Measurements from ENCODE around the gene NUBP2.
A peak's percentile ranks its signal among the peaks of the same experiment; 100 is the strongest.

The NUBP2 gene

DNA sequence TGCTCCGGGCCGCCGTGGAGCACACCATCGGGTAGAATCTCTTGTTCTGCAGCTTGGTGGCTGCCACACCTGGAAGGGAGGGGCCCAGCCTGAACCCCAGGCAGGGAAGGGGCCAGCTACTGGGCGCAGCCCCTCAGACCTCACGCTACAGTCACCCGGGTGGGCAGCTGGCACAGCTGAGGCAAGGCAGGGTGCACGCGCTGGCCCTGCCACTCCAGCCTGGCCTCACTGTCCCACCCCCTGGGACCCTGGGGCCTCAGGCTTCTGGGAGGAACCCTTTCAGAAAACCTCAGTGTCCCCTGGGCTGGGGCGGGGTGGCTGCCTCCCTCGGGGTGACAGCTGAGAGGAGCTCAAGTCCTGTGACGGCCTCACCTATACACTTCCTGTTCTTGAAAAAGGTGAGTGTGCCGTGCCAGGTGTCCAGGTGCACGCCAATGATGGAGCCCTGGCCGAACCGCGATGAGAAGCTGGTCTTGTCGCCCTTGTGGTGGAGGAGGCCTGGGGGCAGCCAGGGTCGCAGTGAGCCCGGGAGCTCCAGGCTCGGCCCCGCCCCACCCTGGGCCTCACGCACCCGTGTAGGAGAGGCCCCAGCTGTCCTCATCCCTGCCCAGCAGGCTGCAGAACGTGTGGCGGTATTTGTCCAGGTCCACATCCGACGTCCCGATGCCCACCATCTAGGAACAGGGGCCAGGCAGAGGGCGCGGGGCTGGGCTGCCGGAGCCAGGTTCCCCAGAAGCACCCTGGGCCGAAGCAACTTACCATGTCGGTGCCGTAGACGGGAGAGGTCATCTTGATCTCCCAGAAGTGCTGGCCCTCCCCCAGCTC lies 5.2 kb upstream of the NUBP2 start:
- H3K9me3 ChIP-seq (ENCODE audit: control insufficient read depth in 1 of 2, low read length in 2 of 2) = no peaks in the 10 kb centered on the region
- H3K36me3 ChIP-seq (ENCODE audit: control insufficient read depth in 1 of 2, insufficient read depth in 2 of 2, low read length in 2 of 2) = peaks cover 7 to 51% of the 10 kb centered on the region in 2 donors
- no peak overlapping the region for H3K4me3 ChIP-seq (ENCODE audit: low read depth in 1 of 2, low read length in 2 of 2)
- no peaks in the 10 kb centered on the region for H3K27me3 ChIP-seq (ENCODE audit: control insufficient read depth in 1 of 2, insufficient read depth in 2 of 2, low read length in 2 of 2)
- H3K27ac ChIP-seq (ENCODE audit: low read depth, low read length) = no peak overlapping the region
- H3K9ac ChIP-seq (ENCODE audit: low read depth in 1 of 2, low read length in 2 of 2) = no peak overlapping the region
- H3K4me1 ChIP-seq (ENCODE audit: control insufficient read depth in 1 of 2, insufficient read depth in 2 of 2, low read length in 2 of 2) = peaks cover 20 to 27% of the 10 kb centered on the region in 2 donors

DNA sequence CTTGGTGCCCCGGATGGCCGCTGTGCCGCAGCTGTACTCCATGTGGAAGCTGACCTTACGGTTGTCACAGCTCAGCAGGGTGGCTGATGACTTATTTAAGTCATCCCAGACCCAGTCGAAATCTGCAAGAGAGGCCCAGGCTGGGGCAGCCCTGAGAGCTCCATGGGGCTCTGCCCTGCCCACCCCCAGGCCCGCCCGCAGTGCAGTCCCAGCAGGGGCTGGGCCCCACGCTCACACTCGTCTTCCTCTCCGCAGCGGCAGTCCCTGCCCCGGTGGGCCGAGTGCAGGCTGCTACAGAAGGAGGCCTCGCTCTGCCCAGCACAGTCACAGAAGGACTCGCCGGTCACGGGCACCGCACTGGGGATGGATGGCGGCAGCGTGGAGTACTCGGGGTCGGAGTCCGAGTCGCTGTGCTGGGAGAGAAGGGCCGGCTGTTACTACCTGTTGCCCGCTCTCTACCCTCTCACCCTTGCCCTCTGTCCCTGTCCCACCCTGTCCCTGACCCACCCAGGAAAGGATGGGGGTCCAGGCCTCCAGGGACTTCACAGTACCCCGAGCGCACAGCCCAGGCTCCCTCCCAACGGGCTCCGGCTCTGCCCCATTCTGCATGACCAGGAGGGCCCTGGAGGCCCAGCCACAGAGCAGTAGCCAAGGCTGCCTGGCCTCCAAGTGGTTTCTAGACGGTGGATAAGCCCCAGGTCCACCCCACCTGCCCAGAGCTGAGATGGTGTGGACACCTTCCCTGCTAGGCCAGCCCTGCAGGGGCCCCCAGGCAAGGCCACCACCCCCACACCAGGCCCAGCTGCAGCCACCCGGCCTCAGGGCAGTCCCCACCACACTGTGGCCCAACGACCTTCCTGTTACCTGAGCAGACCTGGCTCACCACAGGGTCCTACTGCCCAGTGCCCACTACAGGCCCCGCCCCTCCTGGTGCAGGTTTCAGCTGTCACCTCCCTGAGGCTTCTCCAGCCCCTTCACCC lies 4.3 kb upstream of the NUBP2 start:
- no peaks in the 10 kb centered on the region for H3K9me3 ChIP-seq (ENCODE audit: control insufficient read depth in 1 of 2, low read length in 2 of 2)
- no peak overlapping the region for H3K27ac ChIP-seq (ENCODE audit: low read depth, low read length)
- H3K36me3 ChIP-seq (ENCODE audit: control insufficient read depth in 1 of 2, insufficient read depth in 2 of 2, low read length in 2 of 2) = peaks cover 7 to 51% of the 10 kb centered on the region in 2 donors
- peaks cover 20 to 27% of the 10 kb centered on the region in 2 donors for H3K4me1 ChIP-seq (ENCODE audit: control insufficient read depth in 1 of 2, insufficient read depth in 2 of 2, low read length in 2 of 2)
- no peaks in the 10 kb centered on the region for H3K27me3 ChIP-seq (ENCODE audit: control insufficient read depth in 1 of 2, insufficient read depth in 2 of 2, low read length in 2 of 2)
- H3K9ac ChIP-seq (ENCODE audit: low read depth in 1 of 2, low read length in 2 of 2) = no peak overlapping the region
- no peak overlapping the region for H3K4me3 ChIP-seq (ENCODE audit: low read depth in 1 of 2, low read length in 2 of 2)

DNA sequence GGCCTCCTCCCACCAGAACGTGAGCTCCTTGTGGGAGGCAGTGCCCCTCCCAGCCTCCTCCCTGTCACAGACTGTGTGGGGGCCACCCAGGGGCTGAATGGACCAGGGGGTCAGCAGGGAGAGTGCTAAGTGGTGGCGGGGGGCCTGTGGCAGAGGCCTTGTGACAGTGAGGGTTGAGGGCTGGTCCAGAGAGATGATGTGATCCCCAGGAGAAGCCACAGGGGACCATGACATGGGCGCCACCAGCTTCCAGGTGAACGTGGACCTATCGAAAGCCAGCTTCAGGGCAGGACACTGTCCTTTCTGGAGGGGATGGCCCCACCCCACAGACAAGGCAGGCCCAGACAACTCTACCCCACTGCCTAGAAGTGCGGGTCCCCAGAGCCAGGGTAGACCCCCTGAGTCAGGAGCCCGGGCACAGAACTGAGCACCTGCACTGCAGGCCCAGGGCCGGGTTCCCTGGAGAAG lies 3.5 kb upstream of the NUBP2 start:
- no peak overlapping the region for H3K4me3 ChIP-seq (ENCODE audit: low read depth in 1 of 2, low read length in 2 of 2)
- no peaks in the 10 kb centered on the region for H3K27me3 ChIP-seq (ENCODE audit: control insufficient read depth in 1 of 2, insufficient read depth in 2 of 2, low read length in 2 of 2)
- H3K9me3 ChIP-seq (ENCODE audit: control insufficient read depth in 1 of 2, low read length in 2 of 2) = no peaks in the 10 kb centered on the region
- H3K4me1 ChIP-seq (ENCODE audit: control insufficient read depth in 1 of 2, insufficient read depth in 2 of 2, low read length in 2 of 2) = peaks cover 14 to 25% of the 10 kb centered on the region in 2 donors
- H3K36me3 ChIP-seq (ENCODE audit: control insufficient read depth in 1 of 2, insufficient read depth in 2 of 2, low read length in 2 of 2) = peaks cover 7 to 51% of the 10 kb centered on the region in 2 donors
- no peak overlapping the region for H3K27ac ChIP-seq (ENCODE audit: low read depth, low read length)
- H3K9ac ChIP-seq (ENCODE audit: low read depth in 1 of 2, low read length in 2 of 2) = no peak overlapping the region

GRCh38 chr16:1779741-1780676 lies 2.8 kb upstream of the NUBP2 start:
- no peak overlapping the region for H3K27ac ChIP-seq (ENCODE audit: low read depth, low read length)
- H3K36me3 ChIP-seq (ENCODE audit: control insufficient read depth in 1 of 2, insufficient read depth in 2 of 2, low read length in 2 of 2) = peaks cover 7 to 51% of the 10 kb centered on the region in 2 donors
- no peaks in the 10 kb centered on the region for H3K27me3 ChIP-seq (ENCODE audit: control insufficient read depth in 1 of 2, insufficient read depth in 2 of 2, low read length in 2 of 2)
- H3K9ac ChIP-seq (ENCODE audit: low read depth in 1 of 2, low read length in 2 of 2) = no peak overlapping the region
- no peaks in the 10 kb centered on the region for H3K9me3 ChIP-seq (ENCODE audit: control insufficient read depth in 1 of 2, low read length in 2 of 2)
- H3K4me3 ChIP-seq (ENCODE audit: low read depth in 1 of 2, low read length in 2 of 2) = no peak overlapping the region
- H3K4me1 ChIP-seq (ENCODE audit: control insufficient read depth in 1 of 2, insufficient read depth in 2 of 2, low read length in 2 of 2) = peaks cover 8 to 20% of the 10 kb centered on the region in 2 donors

GRCh38 chr16:1780677-1781072 lies 2.1 kb upstream of the NUBP2 start:
- Histone ChIP-seq H3K36me3 (ENCODE audit: control insufficient read depth in 1 of 2, insufficient read depth in 2 of 2, low read length in 2 of 2) (peaks cover 7 to 48% of the 10 kb centered on the region in 2 donors), H3K27me3 (ENCODE audit: control insufficient read depth in 1 of 2, insufficient read depth in 2 of 2, low read length in 2 of 2) (no peaks in the 10 kb centered on the region), H3K4me1 (ENCODE audit: control insufficient read depth in 1 of 2, insufficient read depth in 2 of 2, low read length in 2 of 2) (peaks cover 8 to 23% of the 10 kb centered on the region in 2 donors), H3K4me3 (ENCODE audit: low read depth in 1 of 2, low read length in 2 of 2) (no peak overlapping the region), H3K9ac (ENCODE audit: low read depth in 1 of 2, low read length in 2 of 2) (no peak overlapping the region), H3K27ac (ENCODE audit: low read depth, low read length) (no peak overlapping the region), H3K9me3 (ENCODE audit: control insufficient read depth in 1 of 2, low read length in 2 of 2) (no peaks in the 10 kb centered on the region)

DNA sequence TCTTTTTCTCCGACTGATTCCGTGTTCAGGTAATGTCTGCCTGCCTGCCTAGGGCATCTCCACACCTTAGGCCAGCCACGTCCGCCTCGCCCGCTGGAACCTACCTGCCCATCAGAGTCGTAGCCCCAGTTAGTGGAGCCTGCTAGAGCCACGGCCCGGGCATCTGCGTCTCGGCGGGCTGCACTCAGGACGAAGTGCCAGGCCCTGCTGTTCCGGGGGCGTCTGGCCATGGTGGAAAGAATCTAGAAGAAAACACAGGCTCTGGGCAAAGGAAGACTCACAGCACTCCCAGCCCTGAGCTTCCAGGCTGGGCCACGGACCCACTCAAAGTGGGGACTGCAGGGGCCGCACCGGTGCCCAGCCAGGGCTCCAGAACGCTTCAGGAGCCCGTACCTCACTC lies 1.5 kb upstream of the NUBP2 start:
- no peaks in the 10 kb centered on the region for H3K9me3 ChIP-seq (ENCODE audit: control insufficient read depth in 1 of 2, low read length in 2 of 2)
- peaks cover 8 to 23% of the 10 kb centered on the region in 2 donors for H3K4me1 ChIP-seq (ENCODE audit: control insufficient read depth in 1 of 2, insufficient read depth in 2 of 2, low read length in 2 of 2)
- H3K9ac ChIP-seq (ENCODE audit: low read depth in 1 of 2, low read length in 2 of 2) = peak overlapping the region; percentile 48 to 63
- H3K36me3 ChIP-seq (ENCODE audit: control insufficient read depth in 1 of 2, insufficient read depth in 2 of 2, low read length in 2 of 2) = peaks cover 4 to 46% of the 10 kb centered on the region in 2 donors
- H3K27me3 ChIP-seq (ENCODE audit: control insufficient read depth in 1 of 2, insufficient read depth in 2 of 2, low read length in 2 of 2) = no peaks in the 10 kb centered on the region
- H3K27ac ChIP-seq (ENCODE audit: low read depth, low read length) = no peak overlapping the region
- peak overlapping the region; percentile 76 to 80 for H3K4me3 ChIP-seq (ENCODE audit: low read depth in 1 of 2, low read length in 2 of 2)

DNA sequence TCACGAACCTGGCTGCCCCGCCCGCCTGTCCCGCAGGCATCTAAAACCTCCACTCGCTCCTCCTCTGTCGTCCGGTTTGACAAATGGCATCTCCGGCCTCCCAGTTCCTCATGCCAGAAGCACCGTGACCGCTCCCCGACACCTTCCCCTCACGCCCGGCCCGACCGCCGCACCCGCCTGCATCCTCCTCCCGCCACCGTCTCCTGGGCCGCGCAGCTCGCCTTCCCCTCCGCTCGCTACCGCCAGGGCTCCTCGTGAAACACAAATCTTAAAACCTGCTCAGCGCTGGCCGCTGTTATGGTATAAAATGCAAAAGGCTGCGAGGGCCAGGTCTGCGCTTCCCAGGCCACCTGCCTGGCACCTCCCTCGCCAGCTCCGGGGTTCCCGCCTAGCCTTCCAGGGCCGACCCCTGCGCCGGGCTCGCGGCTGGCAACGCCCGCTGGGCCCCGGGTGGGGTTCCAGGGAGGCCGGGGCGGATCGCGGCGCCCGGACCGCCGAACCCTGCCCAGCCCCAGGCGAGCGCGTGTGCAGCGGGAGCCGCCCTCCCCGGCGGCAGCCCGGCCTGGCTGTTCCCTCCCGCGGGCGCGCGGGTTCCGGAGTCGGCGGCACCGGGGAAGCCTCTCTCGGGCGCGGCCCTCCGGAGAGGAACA lies 877 bp upstream of the NUBP2 start:
- Histone ChIP-seq H3K9me3 (ENCODE audit: control insufficient read depth in 1 of 2, low read length in 2 of 2) (no peaks in the 10 kb centered on the region), H3K9ac (ENCODE audit: low read depth in 1 of 2, low read length in 2 of 2) (peak overlapping the region; percentile 48 to 63), H3K4me3 (ENCODE audit: low read depth in 1 of 2, low read length in 2 of 2) (peak overlapping the region; percentile 76 to 80), H3K27me3 (ENCODE audit: control insufficient read depth in 1 of 2, insufficient read depth in 2 of 2, low read length in 2 of 2) (no peaks in the 10 kb centered on the region), H3K27ac (ENCODE audit: low read depth, low read length) (peak overlapping the region; percentile 75), H3K4me1 (ENCODE audit: control insufficient read depth in 1 of 2, insufficient read depth in 2 of 2, low read length in 2 of 2) (peaks cover 8 to 23% of the 10 kb centered on the region in 2 donors), H3K36me3 (ENCODE audit: control insufficient read depth in 1 of 2, insufficient read depth in 2 of 2, low read length in 2 of 2) (peaks cover 4 to 47% of the 10 kb centered on the region in 2 donors)

DNA sequence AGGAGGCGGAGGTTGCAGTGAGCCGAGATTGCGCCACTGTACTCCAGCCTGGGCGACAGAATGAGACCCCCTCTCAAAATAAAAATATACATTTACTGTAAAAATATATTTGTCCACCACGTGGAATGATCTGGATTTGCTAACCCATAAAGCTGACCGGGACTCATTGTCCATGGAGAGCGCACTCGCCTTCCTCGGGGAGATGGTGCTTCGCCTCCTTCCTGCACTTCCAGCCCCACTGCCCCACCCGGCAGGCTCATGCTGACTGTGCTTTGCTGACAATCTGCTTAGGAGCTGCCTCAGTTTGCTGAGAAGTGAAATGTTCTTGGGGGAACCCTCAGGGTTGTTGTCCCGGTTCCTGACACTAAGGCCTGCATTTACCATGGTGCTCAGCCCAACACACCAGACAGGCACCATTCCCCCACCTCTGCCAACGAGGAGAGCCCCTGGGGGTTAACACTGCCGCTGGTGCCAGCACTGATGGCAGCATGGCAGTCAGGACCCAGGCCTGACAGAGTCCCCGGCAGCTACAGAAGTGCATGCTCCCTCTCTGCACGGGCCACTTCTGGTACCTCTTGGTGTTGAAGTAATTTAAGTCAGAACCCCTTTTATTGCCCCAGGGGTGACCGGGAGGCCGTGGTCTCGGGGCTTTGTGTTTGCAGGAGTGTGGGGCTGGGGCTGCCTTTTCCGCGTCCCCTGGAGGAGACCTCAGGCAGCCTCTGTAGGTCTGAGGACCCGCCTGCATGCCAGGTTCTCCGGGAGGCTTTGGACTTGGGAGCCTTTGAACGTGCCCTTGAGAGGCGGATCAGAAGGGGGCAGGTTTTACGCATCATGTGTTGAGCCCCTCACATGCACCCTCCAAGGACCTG lies 2.5 kb downstream of the NUBP2 start:
- Histone ChIP-seq H3K27ac (ENCODE audit: low read depth, low read length) (no peak overlapping the region), H3K4me1 (ENCODE audit: control insufficient read depth in 1 of 2, insufficient read depth in 2 of 2, low read length in 2 of 2) (peaks cover 8 to 23% of the 10 kb centered on the region in 2 donors), H3K27me3 (ENCODE audit: control insufficient read depth in 1 of 2, insufficient read depth in 2 of 2, low read length in 2 of 2) (no peaks in the 10 kb centered on the region), H3K9ac (ENCODE audit: low read depth in 1 of 2, low read length in 2 of 2) (no peak overlapping the region), H3K9me3 (ENCODE audit: control insufficient read depth in 1 of 2, low read length in 2 of 2) (no peaks in the 10 kb centered on the region), H3K36me3 (ENCODE audit: control insufficient read depth in 1 of 2, insufficient read depth in 2 of 2, low read length in 2 of 2) (peaks cover 4 to 43% of the 10 kb centered on the region in 2 donors), H3K4me3 (ENCODE audit: low read depth in 1 of 2, low read length in 2 of 2) (no peak overlapping the region)
